ENCODE data around the gene ANKRD22.
"Not testable (repeated sequence)": the region's sequence is repeated elsewhere in the genome, so short reads cannot be mapped to it uniquely, and the experiment has no call there.

ANKRD22 gene

GRCh38 chr10:88851706-88852105 lies at the start of gene ANKRD22:
TSS of gene ANKRD22 (minus strand) at chr10:88851844. CDS start at chr10:88851607, 237 bp downstream.
- peak; percentile 69 to 78 for DNase-seq

DNA sequence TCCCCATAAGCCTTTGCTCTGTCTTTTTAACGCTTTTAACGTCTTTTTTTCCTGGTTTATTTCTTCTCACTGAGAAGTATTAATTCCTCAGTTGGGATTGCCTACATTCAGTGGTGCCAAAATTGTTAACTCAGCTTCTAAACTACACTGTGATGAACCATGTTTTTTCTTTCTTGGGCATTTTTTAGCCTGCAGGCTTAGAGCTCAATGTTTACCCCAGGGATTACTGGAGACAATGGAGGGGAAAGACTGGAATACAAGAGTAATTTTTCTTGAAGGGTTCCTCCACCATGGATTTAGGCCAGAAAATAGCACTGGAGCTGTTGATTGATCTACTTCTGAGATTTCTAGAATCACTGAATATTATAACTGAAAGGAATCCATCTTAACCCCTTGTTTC lies 48.2 kb upstream of the ANKRD22 start:
- no peak for DNase-seq

GRCh38 chr10:88898727-88899126 lies 47.1 kb upstream of the ANKRD22 start:
- DNase-seq = no peak

DNA sequence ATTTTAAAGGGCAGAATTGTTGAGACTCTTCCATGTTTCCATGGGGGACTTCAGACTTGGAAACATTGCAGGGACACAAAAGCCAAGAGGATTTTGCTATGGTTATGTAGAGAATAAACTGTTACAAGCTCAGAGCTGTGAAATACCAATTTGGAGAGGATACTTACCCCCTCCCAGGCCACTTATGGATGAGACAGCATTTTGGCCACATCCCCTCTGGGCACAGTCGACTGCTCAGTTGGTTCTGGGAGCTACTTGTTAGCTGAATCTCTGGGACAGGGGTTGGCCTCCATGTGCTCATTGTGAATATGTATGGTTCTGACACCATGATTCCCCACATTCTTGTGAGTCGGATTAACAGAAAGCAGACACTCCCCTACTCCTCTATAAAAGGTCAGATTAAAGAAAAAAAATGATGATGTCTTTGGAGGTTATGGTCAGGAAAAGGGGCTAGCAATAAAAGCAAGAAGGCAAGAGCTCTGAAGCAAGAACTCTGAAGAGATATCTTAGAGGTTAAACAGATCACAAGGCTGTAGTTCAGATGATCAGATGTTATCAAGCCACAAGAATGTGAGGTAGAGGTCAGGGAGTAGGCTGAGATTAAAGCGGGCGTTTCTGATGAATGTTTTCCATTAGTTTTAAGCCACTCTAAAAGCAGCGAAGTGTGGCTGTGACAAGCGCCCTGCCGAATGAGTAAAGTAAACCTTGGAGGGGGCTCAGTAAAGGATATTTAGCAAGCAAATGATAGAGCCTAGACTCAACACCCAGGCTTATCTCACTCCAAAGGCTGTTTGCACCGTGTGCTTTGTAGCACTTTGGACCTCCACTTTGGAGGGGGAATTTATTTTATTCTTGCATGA lies 45.6 kb upstream of the ANKRD22 start:
- DNase-seq = no peak

DNA sequence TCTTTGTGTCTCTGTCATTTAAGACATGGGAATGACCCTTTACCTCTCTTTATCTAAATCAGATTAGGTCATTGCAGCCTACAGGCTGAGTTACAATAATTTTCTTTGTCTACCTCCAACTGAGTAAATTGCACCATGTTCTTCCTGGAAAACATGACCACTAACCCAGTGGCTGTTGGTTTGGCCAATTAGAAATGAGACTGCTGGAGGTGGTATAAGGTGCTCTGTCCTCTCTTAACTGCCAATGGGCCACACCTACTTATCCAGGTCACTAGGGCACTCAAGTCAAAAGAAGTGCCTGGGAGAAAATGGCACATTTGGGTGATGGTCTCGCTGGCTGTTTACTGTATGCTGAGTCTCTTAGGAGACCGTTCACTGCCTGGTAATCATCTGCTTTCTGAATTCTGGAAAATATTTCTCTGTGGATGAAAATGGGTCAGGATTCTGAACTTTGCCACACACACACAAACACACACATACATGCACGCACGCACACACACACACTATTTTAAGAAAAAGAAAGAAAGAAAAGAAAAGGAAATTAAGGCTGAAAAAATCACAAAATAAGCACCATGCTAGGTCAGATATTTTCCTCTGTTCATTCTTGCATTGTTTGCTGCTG lies 44.8 kb upstream of the ANKRD22 start:
- no peak for DNase-seq

- DNase-seq = no peak
Measured at GRCh38 chr10:88895250-88895649, 43.6 kb upstream of the ANKRD22 start.

DNA sequence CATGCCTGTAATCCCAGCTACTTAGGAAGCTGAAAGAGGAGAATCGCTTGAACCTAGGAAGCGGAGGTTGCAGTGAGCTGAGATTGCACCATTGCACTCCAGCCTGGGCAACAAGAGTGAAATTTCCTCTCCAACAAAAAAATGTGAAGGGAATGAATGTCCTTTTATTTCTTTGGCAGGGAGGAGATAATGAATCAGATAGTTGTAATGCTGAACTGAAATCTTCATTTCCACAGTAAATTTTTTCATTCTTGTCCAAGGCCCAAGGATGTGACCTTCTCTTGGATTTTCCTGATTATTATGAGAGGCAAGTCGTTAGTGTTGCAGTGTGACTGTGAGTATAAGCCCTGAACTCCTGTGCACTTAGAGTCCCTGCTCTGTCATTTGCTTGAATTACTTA lies 42.0 kb upstream of the ANKRD22 start:
- no peak for DNase-seq

DNA sequence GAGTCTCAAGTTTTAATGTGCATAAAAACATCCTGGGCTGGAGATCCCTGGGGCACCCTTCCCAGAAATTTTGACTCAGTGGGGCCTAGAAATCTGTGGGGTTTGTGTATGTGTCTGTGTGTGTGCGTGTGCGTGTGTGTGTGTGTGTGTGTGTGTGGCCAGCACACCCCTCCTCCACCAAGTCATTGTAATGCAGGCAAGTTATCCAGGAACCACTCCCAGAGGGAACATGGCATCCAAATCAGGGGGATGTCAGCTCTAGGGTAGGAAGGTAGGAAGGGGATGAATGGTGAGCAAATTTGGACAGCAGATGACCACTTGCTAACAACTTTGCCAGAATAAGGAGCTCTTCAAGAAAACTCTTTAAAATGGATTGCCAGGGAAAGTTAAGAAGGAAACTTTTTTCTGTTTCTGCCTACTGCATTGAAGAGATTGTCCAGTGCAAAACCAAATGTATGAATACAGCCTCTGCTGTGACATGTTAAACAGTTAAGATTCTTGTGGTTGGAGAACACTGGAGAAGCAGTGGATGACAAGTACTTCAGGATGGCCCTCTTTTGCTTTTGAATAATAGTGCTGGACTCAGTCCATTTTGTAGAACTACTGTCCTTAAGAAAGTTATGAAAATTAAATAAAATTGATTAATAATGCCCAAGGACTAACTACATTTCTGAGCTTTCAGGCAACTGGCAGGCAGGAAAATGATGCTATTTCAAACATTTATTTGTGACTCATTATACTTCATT lies 40.8 kb upstream of the ANKRD22 start:
- no peak for DNase-seq

- DNase-seq = no peak
Measured at GRCh38 chr10:88890681-88891381, 39.2 kb upstream of the ANKRD22 start.

DNA sequence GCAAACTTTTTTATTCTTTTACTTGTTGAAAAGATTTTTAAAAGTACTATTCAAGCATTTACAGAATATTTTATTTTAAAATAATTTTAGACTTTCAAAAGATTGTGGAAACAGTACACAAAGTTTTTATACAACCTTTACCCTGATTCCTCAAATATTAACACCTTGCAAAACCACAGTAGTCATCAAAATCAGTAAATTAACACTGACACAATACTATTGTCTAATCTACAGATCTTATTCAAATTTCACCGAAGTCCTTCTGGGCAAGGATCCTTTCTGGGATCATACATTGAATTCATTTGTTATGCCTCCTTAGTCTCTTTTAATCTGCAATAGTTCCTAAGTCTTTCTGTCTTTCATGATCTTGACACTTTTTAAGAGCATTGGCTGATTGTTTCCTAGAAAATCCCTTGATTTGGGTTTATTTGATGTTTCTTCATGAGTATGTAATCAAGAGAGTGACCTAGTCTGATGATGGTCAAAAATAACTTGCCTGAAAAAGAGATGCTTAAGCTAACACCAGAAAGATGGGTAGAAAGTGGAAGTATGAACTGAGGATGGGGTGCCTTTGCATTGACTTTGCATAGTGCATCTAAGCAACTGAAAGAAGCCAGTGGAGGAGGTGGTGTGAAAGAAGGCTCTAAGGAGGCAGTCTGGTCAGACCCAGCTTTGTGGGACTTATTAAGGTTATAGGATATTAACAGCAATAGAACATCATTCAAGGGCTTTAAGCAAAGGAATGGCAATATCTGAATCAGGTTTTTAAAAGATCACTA lies 38.1 kb upstream of the ANKRD22 start:
- peak in 1 of 2 experiments; percentile 9 for DNase-seq

DNA sequence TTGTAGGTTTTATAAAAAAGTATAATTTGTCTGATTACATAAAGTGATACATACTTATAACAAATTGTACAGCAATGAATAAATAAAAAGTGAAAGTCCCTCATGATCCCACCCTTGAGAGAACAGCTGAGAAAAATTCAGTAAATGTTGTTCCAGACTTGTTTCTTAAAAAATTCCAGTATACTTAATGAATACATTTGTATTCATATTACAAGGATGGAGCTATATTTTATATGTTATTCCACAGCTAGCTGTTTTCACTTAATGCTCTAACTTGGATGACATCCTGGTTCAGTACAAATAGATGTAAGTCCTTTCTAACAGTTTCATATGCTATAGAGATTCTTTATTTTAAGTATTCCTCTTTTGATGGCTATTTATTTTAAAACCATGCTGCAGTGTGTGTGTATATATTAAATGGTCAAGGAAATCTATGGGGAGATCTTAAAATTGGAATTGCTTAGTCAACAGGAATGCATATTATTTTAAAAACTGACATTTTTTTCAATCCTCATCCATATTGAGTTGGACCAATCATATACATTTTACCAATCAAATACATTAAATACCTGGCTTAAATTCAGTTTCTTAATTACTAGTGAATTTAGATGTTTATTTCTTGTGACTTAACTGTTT lies 37.3 kb upstream of the ANKRD22 start:
- DNase-seq = no peak

- DNase-seq = peak; percentile 31 to 68
Measured at GRCh38 chr10:88886557-88886956, 34.9 kb upstream of the ANKRD22 start.

DNA sequence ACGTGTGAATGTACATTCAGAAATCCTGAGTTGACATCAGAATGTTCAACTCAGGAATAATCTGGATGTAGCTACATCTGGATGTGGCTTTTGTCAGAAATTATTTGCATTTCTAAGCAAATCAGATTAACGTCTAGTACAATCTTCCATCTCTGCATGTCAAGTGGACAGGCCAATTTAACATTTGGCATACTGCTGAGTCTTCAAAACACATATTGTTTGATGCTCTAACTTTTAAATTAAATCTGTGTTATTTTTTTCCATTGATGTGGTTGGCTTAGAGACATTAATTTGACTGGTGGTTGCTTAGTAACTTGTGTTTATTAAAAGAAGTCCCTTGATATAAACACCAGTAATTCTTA lies 31.8 kb upstream of the ANKRD22 start:
- DNase-seq = peak; percentile 83

- DNase-seq = not testable (repeated sequence)
Measured at GRCh38 chr10:88882646-88883447, 31.2 kb upstream of the ANKRD22 start.

- DNase-seq = peak in 1 of 2 experiments; percentile 25
Measured at GRCh38 chr10:88881922-88882645, 30.4 kb upstream of the ANKRD22 start.

GRCh38 chr10:88881320-88881719 lies 29.7 kb upstream of the ANKRD22 start:
- peak in 1 of 2 experiments; percentile 9 for DNase-seq

- peak; percentile 57 to 88 for DNase-seq
Measured at GRCh38 chr10:88880282-88881076, 28.8 kb upstream of the ANKRD22 start.

GRCh38 chr10:88879534-88880281 lies 28.1 kb upstream of the ANKRD22 start, which contains the start of gene STAMBPL1:
TSS of gene STAMBPL1 (plus strand) at chr10:88880245. CDS start at chr10:88901709, 21,464 bp downstream.
- DNase-seq = peak; percentile 59 to 82

Measured in NCI-H526 (cell line).